SK-N-SH treated with all-trans-retinoic acid at 6 μM for 48 hours (cell line): ENCODE data around the gene KIF24.

Source experiments
- CSDC2 ChIP-seq: fragments of 250-450 bp; sonication (Bioruptor Pico); IDR thresholded peaks from 2 replicates; pipeline ENCODE4 v1.5.0; 2020; ENCODE audit warnings: mild to moderate bottlenecking, moderate library complexity
- CSRNP3 ChIP-seq: fragments of 250-450 bp; sonication (Bioruptor Pico); IDR thresholded peaks from 2 replicates; pipeline ENCODE4 v1.5.1; 2021; ENCODE audit warnings: mild to moderate bottlenecking, moderate library complexity
- OSR1 ChIP-seq: fragments of 250-450 bp; sonication (Bioruptor Pico); IDR thresholded peaks from 2 replicates; pipeline ENCODE4 v1.8.0; 2022; ENCODE audit warnings: moderate library complexity, mild to moderate bottlenecking, inconsistent platforms
- RARB ChIP-seq: fragments of 250-450 bp; sonication (Bioruptor Pico); IDR thresholded peaks from 2 replicates; pipeline ENCODE4 v1.8.0; 2021; ENCODE audit warnings: mild to moderate bottlenecking, moderate library complexity
- TCF4 ChIP-seq: fragments of 250-450 bp; sonication (Bioruptor Pico); IDR thresholded peaks from 2 replicates; pipeline ENCODE4 v1.8.0; 2021; ENCODE audit warnings: mild to moderate bottlenecking, moderate library complexity, borderline replicate concordance
- TOX ChIP-seq: fragments of 250-450 bp; sonication (Bioruptor Pico); IDR thresholded peaks from 2 replicates; pipeline ENCODE4 v1.8.0; 2021; ENCODE audit warnings: mild to moderate bottlenecking, moderate library complexity, borderline replicate concordance
- ZFP30 ChIP-seq: fragments of 450-650 bp; formaldehyde crosslinking; IDR thresholded peaks from 2 replicates; pipeline ENCODE4 v1.5.0; 2022; ENCODE audit warnings: mild to moderate bottlenecking, moderate library complexity
- ZNF70 ChIP-seq: fragments of 450-650 bp; formaldehyde crosslinking; IDR thresholded peaks from 2 replicates; pipeline ENCODE4 v1.5.0; 2020; ENCODE audit warnings: mild to moderate bottlenecking, moderate library complexity
- ZNF8 ChIP-seq: fragments of 450-650 bp; formaldehyde crosslinking; IDR thresholded peaks from 2 replicates; pipeline ENCODE4 v1.5.0; 2020; ENCODE audit warnings: mild to moderate bottlenecking, moderate library complexity
- TF ChIP-seq, protein P1 (sequence below): fragments of 250-450 bp; sonication (Bioruptor Pico); IDR thresholded peaks from 2 replicates; pipeline ENCODE4 v1.5.0; 2020; ENCODE audit warnings: mild to moderate bottlenecking, moderate library complexity

- no peak for TF ChIP-seq TCF4 (CRISPR knock-in tag)
- no peak for TF ChIP-seq ZNF8
- TF ChIP-seq ZNF70 (CRISPR knock-in tag): no peak
- TF ChIP-seq CSDC2: no peak
- no peak for TF ChIP-seq CSRNP3
- peak; percentile 41; the same call in 1 of the 2 replicates for TF ChIP-seq ZFP30 (CRISPR knock-in tag)
- 0 out of 2 replicates have a peak, but pooled peaks have one; percentile 54 for TF ChIP-seq OSR1 (CRISPR knock-in tag)
- TF ChIP-seq TOX: no peak
- TF ChIP-seq, protein P1, sequence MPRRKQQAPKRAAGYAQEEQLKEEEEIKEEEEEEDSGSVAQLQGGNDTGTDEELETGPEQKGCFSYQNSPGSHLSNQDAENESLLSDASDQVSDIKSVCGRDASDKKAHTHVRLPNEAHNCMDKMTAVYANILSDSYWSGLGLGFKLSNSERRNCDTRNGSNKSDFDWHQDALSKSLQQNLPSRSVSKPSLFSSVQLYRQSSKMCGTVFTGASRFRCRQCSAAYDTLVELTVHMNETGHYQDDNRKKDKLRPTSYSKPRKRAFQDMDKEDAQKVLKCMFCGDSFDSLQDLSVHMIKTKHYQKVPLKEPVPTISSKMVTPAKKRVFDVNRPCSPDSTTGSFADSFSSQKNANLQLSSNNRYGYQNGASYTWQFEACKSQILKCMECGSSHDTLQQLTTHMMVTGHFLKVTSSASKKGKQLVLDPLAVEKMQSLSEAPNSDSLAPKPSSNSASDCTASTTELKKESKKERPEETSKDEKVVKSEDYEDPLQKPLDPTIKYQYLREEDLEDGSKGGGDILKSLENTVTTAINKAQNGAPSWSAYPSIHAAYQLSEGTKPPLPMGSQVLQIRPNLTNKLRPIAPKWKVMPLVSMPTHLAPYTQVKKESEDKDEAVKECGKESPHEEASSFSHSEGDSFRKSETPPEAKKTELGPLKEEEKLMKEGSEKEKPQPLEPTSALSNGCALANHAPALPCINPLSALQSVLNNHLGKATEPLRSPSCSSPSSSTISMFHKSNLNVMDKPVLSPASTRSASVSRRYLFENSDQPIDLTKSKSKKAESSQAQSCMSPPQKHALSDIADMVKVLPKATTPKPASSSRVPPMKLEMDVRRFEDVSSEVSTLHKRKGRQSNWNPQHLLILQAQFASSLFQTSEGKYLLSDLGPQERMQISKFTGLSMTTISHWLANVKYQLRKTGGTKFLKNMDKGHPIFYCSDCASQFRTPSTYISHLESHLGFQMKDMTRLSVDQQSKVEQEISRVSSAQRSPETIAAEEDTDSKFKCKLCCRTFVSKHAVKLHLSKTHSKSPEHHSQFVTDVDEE (CRISPR knock-in tag): no peak
- TF ChIP-seq RARB: no peak
These were observed 17.4 kb downstream of the KIF24 start for GRCh38 chr9:34311499-34312185.
